ENCODE results near the gene OR2T27.

OR2T27 gene

GRCh38 chr1:248631354-248632008 lies 23.8 kb downstream of the OR2T27 start:
- Histone ChIP-seq H3K4me1 (ENCODE audit: insufficient read depth, low read length) (no peaks in the 10 kb centered on the region), H3K9me3 (ENCODE audit: insufficient read depth, low read length, severe bottlenecking) (no peaks in the 10 kb centered on the region), H3K27me3 (ENCODE audit: insufficient read depth, low read length, poor library complexity) (no peaks in the 10 kb centered on the region), H2AFZ (ENCODE audit: low read depth, low read length) (no peak overlapping the region), H3K4me3 (ENCODE audit: low read depth in 1 of 2, low read length in 2 of 2) (no peak overlapping the region), H3K36me3 (ENCODE audit: insufficient read depth, low read length) (no peaks in the 10 kb centered on the region), H3K27ac (ENCODE audit: low read length) (no peak overlapping the region), H4K20me1 (ENCODE audit: insufficient read depth, low read length) (no peaks in the 10 kb centered on the region), H3K9ac (ENCODE audit: low read depth, low read length) (no peak overlapping the region), H3K4me2 (ENCODE audit: insufficient read depth, low read length) (no peak overlapping the region), H3K79me2 (ENCODE audit: insufficient read depth, low read length) (no peaks in the 10 kb centered on the region)
- DNase-seq (no peak), ATAC-seq (ENCODE audit: insufficient read depth, low read depth) (no peak)
- TF ChIP-seq CTCF (IDR thresholded peaks at IDR 0.05; ENCODE audit: borderline replicate concordance, extremely low read depth, low read length, poor library complexity, severe bottlenecking), result no peak
- TF ChIP-seq EZH2 (IDR thresholded peaks at IDR 0.05; ENCODE audit: borderline replicate concordance, low read depth, low read length, severe bottlenecking), result no peak

GRCh38 chr1:248630551-248630950 lies 24.8 kb downstream of the OR2T27 start:
- TF ChIP-seq EZH2 (IDR thresholded peaks at IDR 0.05; ENCODE audit: borderline replicate concordance, low read depth, low read length, severe bottlenecking) (no peak), CTCF (IDR thresholded peaks at IDR 0.05; ENCODE audit: borderline replicate concordance, extremely low read depth, low read length, poor library complexity, severe bottlenecking) (no peak)
- H3K9me3 ChIP-seq (ENCODE audit: insufficient read depth, low read length, severe bottlenecking), result no peaks in the 10 kb centered on the region
- no peak overlapping the region for H3K27ac ChIP-seq (ENCODE audit: low read length)

GRCh38 chr1:248627971-248628844 lies 27.1 kb downstream of the OR2T27 start:
- DNase-seq (no peak), ATAC-seq (ENCODE audit: insufficient read depth, low read depth) (no peak)
- Histone ChIP-seq H3K9me3 (ENCODE audit: insufficient read depth, low read length, severe bottlenecking) (no peaks in the 10 kb centered on the region), H3K27ac (ENCODE audit: low read length) (no peak overlapping the region), H3K4me3 (ENCODE audit: low read depth in 1 of 2, low read length in 2 of 2) (no peak overlapping the region), H2AFZ (ENCODE audit: low read depth, low read length) (no peak overlapping the region), H4K20me1 (ENCODE audit: insufficient read depth, low read length) (no peaks in the 10 kb centered on the region), H3K27me3 (ENCODE audit: insufficient read depth, low read length, poor library complexity) (no peaks in the 10 kb centered on the region), H3K9ac (ENCODE audit: low read depth, low read length) (no peak overlapping the region), H3K79me2 (ENCODE audit: insufficient read depth, low read length) (no peaks in the 10 kb centered on the region), H3K36me3 (ENCODE audit: insufficient read depth, low read length) (no peaks in the 10 kb centered on the region), H3K4me2 (ENCODE audit: insufficient read depth, low read length) (no peak overlapping the region), H3K4me1 (ENCODE audit: insufficient read depth, low read length) (no peaks in the 10 kb centered on the region)
- no peak for TF ChIP-seq CTCF (IDR thresholded peaks at IDR 0.05; ENCODE audit: borderline replicate concordance, extremely low read depth, low read length, poor library complexity, severe bottlenecking)
- TF ChIP-seq EZH2 (IDR thresholded peaks at IDR 0.05; ENCODE audit: borderline replicate concordance, low read depth, low read length, severe bottlenecking), result no peak

More at GRCh38 chr1:248630551-248630950, 24.8 kb downstream of the OR2T27 start:
- H2AFZ ChIP-seq (ENCODE audit: low read depth, low read length), result no peak overlapping the region
- DNase-seq (no peak), ATAC-seq (ENCODE audit: insufficient read depth, low read depth) (no peak)
- no peak overlapping the region for H3K9ac ChIP-seq (ENCODE audit: low read depth, low read length)
- H3K36me3 ChIP-seq (ENCODE audit: insufficient read depth, low read length), result no peaks in the 10 kb centered on the region
- no peak overlapping the region for H3K4me3 ChIP-seq (ENCODE audit: low read depth in 1 of 2, low read length in 2 of 2)
- H3K4me2 ChIP-seq (ENCODE audit: insufficient read depth, low read length), result no peak overlapping the region
- H3K27me3 ChIP-seq (ENCODE audit: insufficient read depth, low read length, poor library complexity), result no peaks in the 10 kb centered on the region
- no peaks in the 10 kb centered on the region for H3K79me2 ChIP-seq (ENCODE audit: insufficient read depth, low read length)
- no peaks in the 10 kb centered on the region for H4K20me1 ChIP-seq (ENCODE audit: insufficient read depth, low read length)
- no peaks in the 10 kb centered on the region for H3K4me1 ChIP-seq (ENCODE audit: insufficient read depth, low read length)

Data from DND-41 (cell line).